Measurements from ENCODE around the gene PPP1R37.

PPP1R37 gene

GRCh38 chr19:45099467-45100191 lies 6.7 kb downstream of the PPP1R37 start (continued):
- TF ChIP-seq, protein P1, sequence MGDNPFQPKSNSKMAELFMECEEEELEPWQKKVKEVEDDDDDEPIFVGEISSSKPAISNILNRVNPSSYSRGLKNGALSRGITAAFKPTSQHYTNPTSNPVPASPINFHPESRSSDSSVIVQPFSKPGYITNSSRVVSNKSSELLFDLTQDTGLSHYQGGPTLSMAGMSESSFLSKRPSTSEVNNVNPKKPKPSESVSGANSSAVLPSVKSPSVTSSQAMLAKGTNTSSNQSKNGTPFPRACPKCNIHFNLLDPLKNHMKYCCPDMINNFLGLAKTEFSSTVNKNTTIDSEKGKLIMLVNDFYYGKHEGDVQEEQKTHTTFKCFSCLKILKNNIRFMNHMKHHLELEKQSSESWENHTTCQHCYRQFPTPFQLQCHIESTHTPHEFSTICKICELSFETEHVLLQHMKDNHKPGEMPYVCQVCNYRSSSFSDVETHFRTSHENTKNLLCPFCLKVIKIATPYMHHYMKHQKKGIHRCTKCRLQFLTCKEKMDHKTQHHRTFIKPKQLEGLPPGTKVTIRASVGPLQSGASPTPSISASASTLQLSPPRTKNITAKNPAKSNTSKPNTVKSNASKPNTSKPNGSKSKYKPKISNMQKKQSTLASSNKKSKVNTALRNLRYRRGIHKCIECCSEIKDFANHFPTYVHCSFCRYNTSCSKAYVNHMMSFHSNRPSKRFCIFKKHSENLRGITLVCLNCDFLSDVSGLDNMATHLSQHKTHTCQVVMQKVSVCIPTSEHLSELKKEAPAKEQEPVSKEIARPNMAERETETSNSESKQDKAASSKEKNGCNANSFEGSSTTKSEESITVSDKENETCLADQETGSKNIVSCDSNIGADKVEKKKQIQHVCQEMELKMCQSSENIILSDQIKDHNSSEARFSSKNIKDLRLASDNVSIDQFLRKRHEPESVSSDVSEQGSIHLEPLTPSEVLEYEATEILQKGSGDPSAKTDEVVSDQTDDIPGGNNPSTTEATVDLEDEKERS (tag by site-specific recombination; IDR thresholded peaks at IDR 0.05) = no peak

- no peak overlapping the region for H3K4me3 ChIP-seq (ENCODE audit: low read depth, low read length)
- H3K27ac ChIP-seq (ENCODE audit: extremely low read depth, low read depth, low read length) = no peak overlapping the region
- peaks cover 30% of the 10 kb centered on the region for H3K4me1 ChIP-seq (ENCODE audit: control insufficient read depth, insufficient read depth, low read length)
- CTCF ChIA-PET = no interaction called here
- TF ChIP-seq ZNF274 (IDR thresholded peaks at IDR 0.05; ENCODE audit: low read length) (no peak), ZNF274 (tag by site-specific recombination; IDR thresholded peaks at IDR 0.05; ENCODE audit: borderline replicate concordance) (no peak), ZFP3 (tag by site-specific recombination; IDR thresholded peaks at IDR 0.05; ENCODE audit: low read depth) (no peak), BCL11B (tag by site-specific recombination; IDR thresholded peaks at IDR 0.05; ENCODE audit: low read depth) (no peak), ZNF785 (tag by site-specific recombination; IDR thresholded peaks at IDR 0.05) (no peak), MYNN (tag by site-specific recombination; IDR thresholded peaks at IDR 0.05; ENCODE audit: borderline replicate concordance) (no peak), ZNF776 (tag by site-specific recombination; IDR thresholded peaks at IDR 0.05; ENCODE audit: borderline replicate concordance) (no peak), ZBTB6 (tag by site-specific recombination; IDR thresholded peaks at IDR 0.05) (no peak), ZNF426 (tag by site-specific recombination; IDR thresholded peaks at IDR 0.05) (no peak), ZNF146 (tag by site-specific recombination; IDR thresholded peaks at IDR 0.05) (no peak), ZNF76 (tag by site-specific recombination; IDR thresholded peaks at IDR 0.05; ENCODE audit: borderline replicate concordance, low read depth) (no peak), ZSCAN16 (tag by site-specific recombination; IDR thresholded peaks at IDR 0.05) (no peak), ZNF223 (tag by site-specific recombination; IDR thresholded peaks at IDR 0.05) (no peak), ZNF571 (tag by site-specific recombination; IDR thresholded peaks at IDR 0.05) (no peak), ZNF16 (tag by site-specific recombination; IDR thresholded peaks at IDR 0.05; ENCODE audit: low read depth) (no peak), ZNF169 (tag by site-specific recombination; IDR thresholded peaks at IDR 0.05) (no peak), ZIC2 (tag by site-specific recombination; IDR thresholded peaks at IDR 0.05) (no peak), ZNF175 (tag by site-specific recombination; IDR thresholded peaks at IDR 0.05) (no peak), ZNF362 (tag by site-specific recombination; IDR thresholded peaks at IDR 0.05) (no peak)
- TF ChIP-seq, protein P2, sequence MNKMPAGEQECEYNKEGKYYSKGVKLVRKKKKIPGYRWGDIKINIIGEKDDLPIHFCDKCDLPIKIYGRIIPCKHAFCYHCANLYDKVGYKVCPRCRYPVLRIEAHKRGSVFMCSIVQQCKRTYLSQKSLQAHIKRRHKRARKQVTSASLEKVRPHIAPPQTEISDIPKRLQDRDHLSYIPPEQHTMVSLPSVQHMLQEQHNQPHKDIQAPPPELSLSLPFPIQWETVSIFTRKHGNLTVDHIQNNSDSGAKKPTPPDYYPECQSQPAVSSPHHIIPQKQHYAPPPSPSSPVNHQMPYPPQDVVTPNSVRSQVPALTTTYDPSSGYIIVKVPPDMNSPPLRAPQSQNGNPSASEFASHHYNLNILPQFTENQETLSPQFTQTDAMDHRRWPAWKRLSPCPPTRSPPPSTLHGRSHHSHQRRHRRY (tag by site-specific recombination; IDR thresholded peaks at IDR 0.05) = no peak
- TF ChIP-seq, protein P3, sequence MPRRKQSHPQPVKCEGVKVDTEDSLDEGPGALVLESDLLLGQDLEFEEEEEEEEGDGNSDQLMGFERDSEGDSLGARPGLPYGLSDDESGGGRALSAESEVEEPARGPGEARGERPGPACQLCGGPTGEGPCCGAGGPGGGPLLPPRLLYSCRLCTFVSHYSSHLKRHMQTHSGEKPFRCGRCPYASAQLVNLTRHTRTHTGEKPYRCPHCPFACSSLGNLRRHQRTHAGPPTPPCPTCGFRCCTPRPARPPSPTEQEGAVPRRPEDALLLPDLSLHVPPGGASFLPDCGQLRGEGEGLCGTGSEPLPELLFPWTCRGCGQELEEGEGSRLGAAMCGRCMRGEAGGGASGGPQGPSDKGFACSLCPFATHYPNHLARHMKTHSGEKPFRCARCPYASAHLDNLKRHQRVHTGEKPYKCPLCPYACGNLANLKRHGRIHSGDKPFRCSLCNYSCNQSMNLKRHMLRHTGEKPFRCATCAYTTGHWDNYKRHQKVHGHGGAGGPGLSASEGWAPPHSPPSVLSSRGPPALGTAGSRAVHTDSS (tag by site-specific recombination; IDR thresholded peaks at IDR 0.05) = no peak
- no peaks in the 10 kb centered on the region for H3K9me3 ChIP-seq (ENCODE audit: control insufficient read depth, insufficient read depth, low read depth, low read length)
- peaks cover 0 to 32% of the 10 kb centered on the region in 2 experiments; a peak in 2 of 3 replicates for H3K36me3 ChIP-seq (ENCODE audit: control insufficient read depth in 2 of 2, insufficient read depth in 1 of 2, low read length in 2 of 2)
- POLR2A ChIA-PET = no interaction called here
These were observed 7.2 kb downstream of the PPP1R37 start for GRCh38 chr19:45100201-45100600.

All from HEK293 (cell line).